GM23338 (cell line): ENCODE results near the gene PPP1R13L.

ENCODE experiments used
- EZH2 ChIP-seq: fragments of 200-600 bp; sonication (generic); IDR thresholded peaks from one replicate; pipeline ENCODE4 v1.8.0; 2017; ENCODE audit warnings: antibody characterized with exemption, mild to moderate bottlenecking, low read depth; ENCODE audit not compliant: unreplicated experiment
- EZH2phosphoT487 ChIP-seq: fragments of 200-600 bp; sonication (generic); IDR thresholded peaks from one replicate; pipeline ENCODE4 v1.8.1; 2018; ENCODE audit warnings: antibody characterized with exemption; ENCODE audit not compliant: unreplicated experiment

DNA sequence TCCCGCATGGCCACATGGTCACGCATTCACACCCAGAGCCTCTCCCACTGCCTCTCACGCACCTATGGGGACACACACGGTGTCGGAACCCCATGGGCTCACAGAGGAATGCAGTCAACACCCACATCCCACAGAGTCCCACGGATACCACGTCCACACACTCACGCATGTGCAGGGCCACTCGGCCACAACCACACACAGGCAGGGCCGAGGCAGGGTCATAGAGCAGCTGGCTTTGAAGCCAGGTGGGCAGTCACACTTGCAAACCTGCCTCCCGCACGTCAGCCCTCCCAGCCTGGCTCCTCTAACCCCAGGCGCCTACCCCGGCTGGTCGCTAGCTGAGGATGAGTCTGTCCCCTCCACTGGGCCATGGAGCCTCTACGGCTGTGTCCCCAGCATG is 42.6 kb downstream of the PPP1R13L start:
- TF ChIP-seq EZH2 (no peak), EZH2phosphoT487 (no peak)
